ENCODE data around the gene CDC14A.

CDC14A gene

GRCh38 chr1:100352267-100353070 lies at the start of gene CDC14A:
Gene CDC14A, plus strand, starts transcription at chr1:100352506. Its CDS starts 449 bp downstream, at chr1:100352955.
- TF ChIP-seq, protein P1, sequence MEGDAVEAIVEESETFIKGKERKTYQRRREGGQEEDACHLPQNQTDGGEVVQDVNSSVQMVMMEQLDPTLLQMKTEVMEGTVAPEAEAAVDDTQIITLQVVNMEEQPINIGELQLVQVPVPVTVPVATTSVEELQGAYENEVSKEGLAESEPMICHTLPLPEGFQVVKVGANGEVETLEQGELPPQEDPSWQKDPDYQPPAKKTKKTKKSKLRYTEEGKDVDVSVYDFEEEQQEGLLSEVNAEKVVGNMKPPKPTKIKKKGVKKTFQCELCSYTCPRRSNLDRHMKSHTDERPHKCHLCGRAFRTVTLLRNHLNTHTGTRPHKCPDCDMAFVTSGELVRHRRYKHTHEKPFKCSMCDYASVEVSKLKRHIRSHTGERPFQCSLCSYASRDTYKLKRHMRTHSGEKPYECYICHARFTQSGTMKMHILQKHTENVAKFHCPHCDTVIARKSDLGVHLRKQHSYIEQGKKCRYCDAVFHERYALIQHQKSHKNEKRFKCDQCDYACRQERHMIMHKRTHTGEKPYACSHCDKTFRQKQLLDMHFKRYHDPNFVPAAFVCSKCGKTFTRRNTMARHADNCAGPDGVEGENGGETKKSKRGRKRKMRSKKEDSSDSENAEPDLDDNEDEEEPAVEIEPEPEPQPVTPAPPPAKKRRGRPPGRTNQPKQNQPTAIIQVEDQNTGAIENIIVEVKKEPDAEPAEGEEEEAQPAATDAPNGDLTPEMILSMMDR (IDR thresholded peaks at IDR 0.05; ENCODE audit: insufficient read depth, missing control alignments) = no peak
- DNase-seq (ENCODE audit: insufficient read length, low spot score) (peak; percentile 84), FAIRE-seq (no peak)

- no peak for DNase-seq (ENCODE audit: insufficient read length, low spot score)
- TF ChIP-seq, protein P1 (IDR thresholded peaks at IDR 0.05; ENCODE audit: insufficient read depth, missing control alignments) = no peak
- FAIRE-seq = no peak
These were observed 49.6 kb upstream of the CDC14A start for GRCh38 chr1:100302739-100303138.

DNA sequence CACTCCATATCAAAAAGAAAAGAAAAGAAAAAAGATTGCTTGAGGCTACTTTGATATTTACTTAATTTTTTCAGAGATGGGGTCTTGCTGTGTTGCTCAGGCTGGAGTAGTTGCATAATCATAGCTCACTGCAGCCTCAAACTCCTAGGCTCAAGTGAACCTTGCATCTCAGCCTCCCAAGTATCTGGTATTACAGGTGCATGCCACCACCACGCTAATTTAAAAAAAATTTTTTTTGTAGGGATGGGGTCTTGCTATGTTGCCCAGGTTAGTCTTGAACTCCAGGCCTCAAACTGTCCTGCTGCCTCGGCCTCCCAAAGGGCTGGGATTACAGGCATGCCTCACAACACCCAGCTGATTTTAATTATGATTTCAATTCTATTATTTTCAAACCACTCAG lies 48.1 kb upstream of the CDC14A start:
- TF ChIP-seq, protein P1 (IDR thresholded peaks at IDR 0.05; ENCODE audit: insufficient read depth, missing control alignments) = no peak
- no peak for DNase-seq (ENCODE audit: insufficient read length, low spot score)

DNA sequence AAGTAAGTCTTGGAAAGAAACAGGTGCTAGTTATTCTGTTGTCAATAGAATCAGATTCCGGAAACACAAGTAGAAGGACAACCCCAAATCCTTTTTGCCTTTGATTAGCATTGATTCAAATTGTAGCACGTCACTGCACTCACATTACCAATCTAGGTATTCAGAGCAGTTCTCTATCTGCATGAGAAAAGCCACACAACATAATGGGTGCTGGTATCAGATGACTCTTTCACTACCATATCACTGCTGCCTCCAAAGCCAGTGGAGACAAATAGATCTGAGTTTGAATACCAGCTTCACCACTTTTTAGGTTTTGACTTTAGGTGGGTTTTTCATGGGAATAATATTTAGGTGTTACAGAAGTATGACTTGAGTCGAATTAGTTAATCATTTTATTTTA lies 47.4 kb upstream of the CDC14A start:
- FAIRE-seq (no peak), DNase-seq (ENCODE audit: insufficient read length, low spot score) (no peak)
- TF ChIP-seq, protein P1 (IDR thresholded peaks at IDR 0.05; ENCODE audit: insufficient read depth, missing control alignments) = no peak

More for the DNA sequence above, 48.1 kb upstream of the CDC14A start:
- FAIRE-seq = no peak

GRCh38 chr1:100305954-100306353 lies 46.4 kb upstream of the CDC14A start:
- TF ChIP-seq, protein P1 (IDR thresholded peaks at IDR 0.05; ENCODE audit: insufficient read depth, missing control alignments) = no peak
- FAIRE-seq (no peak), DNase-seq (ENCODE audit: insufficient read length, low spot score) (no peak)

- no peak for FAIRE-seq
- DNase-seq (ENCODE audit: insufficient read length, low spot score) = no peak
- TF ChIP-seq, protein P1 (IDR thresholded peaks at IDR 0.05; ENCODE audit: insufficient read depth, missing control alignments) = no peak
These were observed 45.5 kb upstream of the CDC14A start for GRCh38 chr1:100306735-100307313.

DNA sequence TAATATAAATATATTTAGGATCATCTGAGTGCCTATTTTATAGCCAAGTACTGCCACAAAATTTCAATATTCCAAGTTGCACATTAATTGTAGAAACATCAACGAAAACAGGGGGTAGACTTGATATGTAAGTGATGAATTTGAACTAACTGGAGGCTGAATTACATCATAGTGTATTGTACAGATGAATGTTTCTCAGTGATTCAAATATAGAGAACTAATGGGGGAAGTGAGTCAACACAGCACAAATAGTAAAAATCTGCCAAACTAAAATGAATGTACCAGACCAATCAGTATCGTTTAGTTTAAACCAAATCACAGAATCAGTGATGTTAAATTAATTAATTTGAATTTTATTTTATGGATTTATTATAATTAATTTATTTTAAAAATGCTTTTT lies 43.5 kb upstream of the CDC14A start:
- TF ChIP-seq, protein P1 (IDR thresholded peaks at IDR 0.05; ENCODE audit: insufficient read depth, missing control alignments) = no peak
- FAIRE-seq (no peak), DNase-seq (ENCODE audit: insufficient read length, low spot score) (no peak)

All from D721Med (cell line).